ENCODE data around the gene SZRD1. TPM values are rescaled to one million over a fixed set of nuclear protein-coding genes. Genes with fewer than 3 reads are reported as not detected.
A peak's percentile ranks its signal among the peaks of the same experiment; 100 is the strongest.

SZRD1 gene
- total and polyA plus RNA-seq, 9 of the 15 experiments (the other 6 are each of a cell fraction or from before 2014, with no cell fraction given) = 3.9 to 149 (median 82.5) TPM

DNA sequence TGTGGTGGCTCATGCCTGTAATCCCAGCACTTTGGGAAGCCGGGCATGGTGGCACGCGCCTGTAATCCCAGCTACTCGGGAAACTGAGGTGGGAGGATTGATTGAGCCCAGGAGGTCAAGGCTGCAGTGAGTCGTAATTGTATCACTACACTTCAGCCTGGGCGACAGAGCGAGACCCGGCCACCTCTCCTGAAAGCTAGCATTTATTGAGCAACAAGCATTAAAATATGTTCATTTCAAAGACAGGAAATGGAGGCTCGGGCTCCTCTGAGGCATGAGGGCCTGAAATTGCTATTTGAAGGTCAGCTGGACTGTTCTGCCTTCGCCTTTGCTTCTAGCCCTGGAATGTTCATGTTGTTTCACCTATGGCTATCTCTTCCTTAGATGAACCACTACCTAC is 35.7 kb downstream of the SZRD1 start:
- peaks cover 11% of the 10 kb centered on the region for H3K9me1 ChIP-seq (ENCODE audit: control insufficient read depth, insufficient read depth, low read length)
- no peaks in the 10 kb centered on the region for H3K9me3 ChIP-seq (replicated peaks; ENCODE audit: control insufficient read depth, insufficient read depth, low read depth, low read length)
- peaks cover 15% of the 10 kb centered on the region; the same call in 1 of the 3 replicates for H3K36me3 ChIP-seq (ENCODE audit: control insufficient read depth, insufficient read depth, low read length)
- no peak overlapping the region for H3K4me2 ChIP-seq (ENCODE audit: insufficient read depth, low read length)
- no peaks in the 10 kb centered on the region for H3K79me2 ChIP-seq (ENCODE audit: control insufficient read depth, insufficient read depth, low read length)
- H2AFZ ChIP-seq (ENCODE audit: low read depth, low read length) = no peak overlapping the region
- TF ChIP-seq, protein P1, sequence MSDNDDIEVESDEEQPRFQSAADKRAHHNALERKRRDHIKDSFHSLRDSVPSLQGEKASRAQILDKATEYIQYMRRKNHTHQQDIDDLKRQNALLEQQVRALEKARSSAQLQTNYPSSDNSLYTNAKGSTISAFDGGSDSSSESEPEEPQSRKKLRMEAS (CRISPR knock-in tag; IDR thresholded peaks at IDR 0.05) = 0 out of 2 replicates have a peak, but pooled peaks have one; percentile 32
- TF ChIP-seq NR3C1 (CRISPR knock-in tag; IDR thresholded peaks at IDR 0.05) = no peak
- no peak overlapping the region for H3K4me3 ChIP-seq
- ATAC-seq = no peak
- H4K20me1 ChIP-seq (replicated peaks; ENCODE audit: control insufficient read depth, insufficient read depth, low read length) = peaks cover 7% of the 10 kb centered on the region; the same call in 1 of the 2 replicates
- H3K27ac ChIP-seq (ENCODE audit: extremely low read depth, low read depth, low read length) = no peak overlapping the region
- ChIA-PET POLR2A (interaction anchor here (1.0 kb wide), 2 partner anchors 12 to 37 kb away, joined by 3 read pairs; no protein-coding TSS in a partner anchor), CTCF (ENCODE audit: low intra/inter-chr PET ratio) (no interaction called here)
- 65% methylated on average over 10 of the region's 10 CpGs for WGBS (ENCODE audit: insufficient coverage, low coverage, missing lambda C conversion rate)
- H3K4me1 ChIP-seq (replicated peaks in 1 of 2; ENCODE audit: control insufficient read depth in 2 of 2, insufficient read depth in 2 of 2, low read length in 2 of 2) = peaks cover 0 to 3% of the 10 kb centered on the region in 2 experiments; a peak in 1 of 5 replicates
- no peak overlapping the region for H3K9ac ChIP-seq (ENCODE audit: insufficient read depth in 1 of 2, low read depth in 2 of 2, low read length in 2 of 2)
- no TSS peak for BruUV-seq (replicated peaks)
- H3K27me3 ChIP-seq (ENCODE audit: control insufficient read depth in 2 of 2, insufficient read depth in 2 of 2, low read length in 2 of 2) = no peaks in the 10 kb centered on the region
- in situ Hi-C loops (cut with MboI) = no loop called here
- intact Hi-C loops (cut with micrococcal nuclease) = no loop called here
- no peak for DNase-seq (ENCODE audit: extremely low read depth in 1 of 4, low spot score in 3 of 4)
- FAIRE-seq = no peak

DNA sequence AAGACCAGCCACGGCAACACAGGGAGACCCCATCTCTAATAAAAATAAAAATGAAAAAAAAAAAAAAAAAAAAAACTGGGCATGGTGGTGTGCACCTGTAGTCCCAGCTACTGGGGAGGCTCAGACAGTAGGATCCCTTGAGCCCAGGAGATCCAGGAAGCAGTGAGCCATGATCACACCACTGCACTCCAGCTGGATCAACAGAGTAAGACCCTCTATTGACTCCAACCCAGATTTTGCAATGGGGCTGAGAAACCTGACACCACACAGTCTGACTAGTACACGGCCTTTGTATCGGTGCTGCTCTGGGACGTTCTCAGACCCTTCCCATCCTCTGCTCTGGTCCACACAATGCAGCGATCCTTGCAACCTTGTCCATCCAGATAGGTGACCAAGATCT is 38.4 kb downstream of the SZRD1 start:
- in situ Hi-C loops (cut with MboI) (no loop called here), intact Hi-C loops (cut with micrococcal nuclease) (no loop called here)
- no peak overlapping the region for H2AFZ ChIP-seq (ENCODE audit: low read depth, low read length)
- POLR2A ChIA-PET = interaction anchor here (0.7 kb wide), 1 partner anchor 10 kb away, joined by 3 read pairs; no protein-coding TSS in a partner anchor
- H3K27ac ChIP-seq (ENCODE audit: extremely low read depth, low read depth, low read length) = no peak overlapping the region
- H3K79me2 ChIP-seq (ENCODE audit: control insufficient read depth, insufficient read depth, low read length) = no peaks in the 10 kb centered on the region
- H3K4me3 ChIP-seq = no peak overlapping the region
- TF ChIP-seq SRSF1 (IDR thresholded peaks at IDR 0.05; ENCODE audit: low read depth, low read length) (no peak), SRF (CRISPR knock-in tag; IDR thresholded peaks at IDR 0.05) (no peak), BRCA1 (IDR thresholded peaks at IDR 0.05) (no peak), BRCA1 (CRISPR knock-in tag; IDR thresholded peaks at IDR 0.05) (no peak), ZNF354B (CRISPR knock-in tag; IDR thresholded peaks at IDR 0.05) (no peak), SMAD1 (IDR thresholded peaks at IDR 0.05; ENCODE audit: low read depth, low read length, partially characterized antibody) (no peak), KLF10 (CRISPR knock-in tag; IDR thresholded peaks at IDR 0.05) (no peak)
- TF ChIP-seq, protein P2, sequence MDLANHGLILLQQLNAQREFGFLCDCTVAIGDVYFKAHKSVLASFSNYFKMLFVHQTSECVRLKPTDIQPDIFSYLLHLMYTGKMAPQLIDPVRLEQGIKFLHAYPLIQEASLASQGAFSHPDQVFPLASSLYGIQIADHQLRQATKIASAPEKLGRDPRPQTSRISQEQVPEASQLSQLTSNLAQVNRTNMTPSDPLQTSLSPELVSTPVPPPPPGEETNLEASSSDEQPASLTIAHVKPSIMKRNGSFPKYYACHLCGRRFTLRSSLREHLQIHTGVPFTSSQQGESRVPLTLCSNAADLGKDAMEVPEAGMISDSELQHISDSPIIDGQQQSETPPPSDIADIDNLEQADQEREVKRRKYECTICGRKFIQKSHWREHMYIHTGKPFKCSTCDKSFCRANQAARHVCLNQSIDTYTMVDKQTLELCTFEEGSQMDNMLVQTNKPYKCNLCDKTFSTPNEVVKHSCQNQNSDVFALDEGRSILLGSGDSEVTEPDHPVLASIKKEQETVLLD (IDR thresholded peaks at IDR 0.05) = no peak
- ATAC-seq (no peak), FAIRE-seq (no peak), DNase-seq (ENCODE audit: extremely low read depth in 1 of 4, low spot score in 3 of 4) (no peak)
- BruUV-seq (replicated peaks) = no TSS peak
- CTCF ChIA-PET (ENCODE audit: low intra/inter-chr PET ratio) = no interaction called here
- H4K20me1 ChIP-seq (replicated peaks; ENCODE audit: control insufficient read depth, insufficient read depth, low read length) = peaks cover 7% of the 10 kb centered on the region; the same call in 1 of the 2 replicates
- 55% methylated on average over 5 of the region's 5 CpGs for WGBS (ENCODE audit: insufficient coverage, low coverage, missing lambda C conversion rate)
- H3K36me3 ChIP-seq (ENCODE audit: control insufficient read depth, insufficient read depth, low read length) = no peaks in the 10 kb centered on the region
- H3K4me2 ChIP-seq (ENCODE audit: insufficient read depth, low read length) = no peak overlapping the region
- no peak overlapping the region for H3K9ac ChIP-seq (ENCODE audit: insufficient read depth in 1 of 2, low read depth in 2 of 2, low read length in 2 of 2)
- H3K9me1 ChIP-seq (ENCODE audit: control insufficient read depth, insufficient read depth, low read length) = peaks cover 5% of the 10 kb centered on the region
- no peaks in the 10 kb centered on the region for H3K27me3 ChIP-seq (ENCODE audit: control insufficient read depth in 2 of 2, insufficient read depth in 2 of 2, low read length in 2 of 2)
- H3K9me3 ChIP-seq (replicated peaks; ENCODE audit: control insufficient read depth, insufficient read depth, low read depth, low read length) = no peaks in the 10 kb centered on the region
- H3K4me1 ChIP-seq (replicated peaks in 1 of 2; ENCODE audit: control insufficient read depth in 2 of 2, insufficient read depth in 2 of 2, low read length in 2 of 2) = peaks cover 0 to 15% of the 10 kb centered on the region in 2 experiments; a peak in 3 of 5 replicates
